CD8-positive, alpha-beta memory T cell (primary cell): Measurements from ENCODE around the gene ZBTB48. TPM values are rescaled to one million over a fixed set of nuclear protein-coding genes. Genes with fewer than 3 reads are reported as not detected.

Experiments
- CTCF ChIA-PET: fragments of 350-600 bp; sonication (Branson Sonifier 250); formaldehyde crosslinking; loops from one replicate; lab custom pipeline; 2021; ENCODE audit warnings: antibody characterized with exemption; lab: Charles Lee
- POLR2A ChIA-PET: fragments of 350-600 bp; sonication (Branson Sonifier 250); formaldehyde crosslinking; loops from one replicate; lab custom pipeline; 2021; ENCODE audit warnings: antibody characterized with exemption; lab: Charles Lee
- DNase-seq, 5 donors: peaks; one replicate each; pipeline versions ENCODE4 v3.0.0 to v3.0.0-alpha.2; 2020 to 2022; ENCODE audit warnings: mixed read lengths in 1 of 5
- H3K27ac ChIP-seq: one replicate; pipeline ENCODE4 v1.7.0; 2013; ENCODE audit warnings: low read depth, mild to moderate bottlenecking, low read length, moderate library complexity
- H3K27me3 ChIP-seq: 2 replicates; pipeline ENCODE4 v1.7.0; 2013; ENCODE audit warnings: low read length, mild to moderate bottlenecking; ENCODE audit not compliant: insufficient read depth, poor library complexity, severe bottlenecking
- H3K36me3 ChIP-seq: 2 replicates; pipeline ENCODE4 v1.7.0; 2013; ENCODE audit warnings: mild to moderate bottlenecking, low read length, moderate library complexity; ENCODE audit not compliant: insufficient read depth
- H3K4me1 ChIP-seq: 2 replicates; pipeline ENCODE4 v1.7.0; 2013; ENCODE audit warnings: mild to moderate bottlenecking, low read length, moderate library complexity; ENCODE audit not compliant: insufficient read depth
- H3K4me3 ChIP-seq: 2 replicates; pipeline ENCODE4 v1.7.0; 2013; ENCODE audit warnings: mild to moderate bottlenecking, low read length
- H3K9me3 ChIP-seq: 2 replicates; pipeline ENCODE4 v1.7.0; 2013; ENCODE audit warnings: mild to moderate bottlenecking, low read length
- H3K27ac Mint-ChIP-seq, 8 donors: one replicate each; pipeline ENCODE4 v1.8.0; 2020 to 2021; ENCODE audit warnings: mixed read lengths in 8 of 8, mild to moderate bottlenecking in 6 of 8, inconsistent platforms in 3 of 8, moderate library complexity in 3 of 8
- H3K27me3 Mint-ChIP-seq, 2 donors: one replicate each; pipeline ENCODE4 v1.8.0; 2020 to 2021; ENCODE audit warnings: mixed read lengths in 2 of 2, mild to moderate bottlenecking in 1 of 2, moderate library complexity in 1 of 2
- H3K36me3 Mint-ChIP-seq, 3 donors: one replicate each; pipeline ENCODE4 v1.8.0; 2020 to 2021; ENCODE audit warnings: mixed read lengths in 3 of 3, inconsistent platforms in 1 of 3, mild to moderate bottlenecking in 1 of 3
- H3K4me1 Mint-ChIP-seq, 3 donors: one replicate each; pipeline ENCODE4 v1.8.0; 2020 to 2021; ENCODE audit warnings: mixed read lengths in 3 of 3, inconsistent platforms in 1 of 3, mild to moderate bottlenecking in 1 of 3
- H3K4me3 Mint-ChIP-seq, 7 donors: one replicate each; pipeline ENCODE4 v1.8.0; 2020 to 2021; ENCODE audit warnings: mixed read lengths in 7 of 7, mild to moderate bottlenecking in 6 of 7, moderate library complexity in 4 of 7, inconsistent platforms in 2 of 7
- H3K9me3 Mint-ChIP-seq, 5 donors: one replicate each; pipeline ENCODE4 v1.8.0; 2020 to 2022; ENCODE audit warnings: mixed read lengths in 5 of 5, mild to moderate bottlenecking in 3 of 5, moderate library complexity in 2 of 5, inconsistent platforms in 1 of 5
- polyA plus RNA-seq: library from polyadenylated mRNA; unstranded; fragments of 300-500 nt; fragmentation: Illumina TruSeq; gene quantifications from one replicate; pipeline ENCODE4 v1.2.3, GENCODE V29; 2021
- total RNA-seq, 2 experiments: library from RNA; stranded (reverse); gene quantifications; one replicate each; pipeline ENCODE4 v1.2.3, GENCODE V29; 2021

Gene ZBTB48
- total and polyA plus RNA-seq, 3 experiments from 2014 or later, result 24.1 to 31.7 (median 25.0) TPM

DNA sequence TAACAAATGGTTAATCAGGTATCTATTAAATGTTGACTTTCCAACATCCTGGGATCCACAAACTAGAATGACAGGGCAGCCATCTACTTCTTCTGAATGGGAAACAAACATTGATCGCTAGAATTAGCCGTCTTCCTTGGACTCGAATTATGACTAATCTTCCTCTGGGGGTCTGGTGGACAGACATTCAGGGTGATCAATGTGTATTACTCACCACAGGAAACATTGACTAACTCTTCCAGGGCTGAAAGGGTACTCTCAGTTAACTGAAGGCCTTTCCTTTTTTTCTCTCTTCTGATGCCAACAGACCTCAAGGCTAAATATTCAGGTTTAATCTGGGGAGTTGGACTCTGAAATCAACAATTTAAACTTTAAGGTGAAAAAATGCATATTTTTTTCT, 35.0 kb upstream of the ZBTB48 start:
- CTCF ChIA-PET, result interaction anchor here (1.0 to 1.9 kb wide), 2 partner anchors 9 to 55 kb away, joined by 3 to 10 read pairs; partner anchors contain the start of gene NOL9
- peak overlapping the region in 3 of 7 donors; percentile 17 to 48 (median 45) for H3K4me3 Mint-ChIP-seq
- POLR2A ChIA-PET, result no interaction called here
- H3K4me1 ChIP-seq, result peaks cover 27% of the 10 kb centered on the region
- H3K4me3 ChIP-seq, result no peak overlapping the region
- H3K9me3 ChIP-seq, result no peaks in the 10 kb centered on the region
- no peak for DNase-seq
- H3K9me3 Mint-ChIP-seq, result no peaks in the 10 kb centered on the region
- no peaks in the 10 kb centered on the region for H3K27me3 Mint-ChIP-seq
- H3K4me1 Mint-ChIP-seq, result peaks cover 29% of the 10 kb centered on the region in 3 donors
- H3K27ac ChIP-seq, result no peak overlapping the region
- no peaks in the 10 kb centered on the region for H3K27me3 ChIP-seq
- H3K27ac Mint-ChIP-seq, result peak overlapping the region; percentile 70 to 96 (median 84)
- peaks cover 0 to 71% (median 23%) of the 10 kb centered on the region in 3 donors for H3K36me3 Mint-ChIP-seq
- H3K36me3 ChIP-seq, result peaks cover 21% of the 10 kb centered on the region

DNA sequence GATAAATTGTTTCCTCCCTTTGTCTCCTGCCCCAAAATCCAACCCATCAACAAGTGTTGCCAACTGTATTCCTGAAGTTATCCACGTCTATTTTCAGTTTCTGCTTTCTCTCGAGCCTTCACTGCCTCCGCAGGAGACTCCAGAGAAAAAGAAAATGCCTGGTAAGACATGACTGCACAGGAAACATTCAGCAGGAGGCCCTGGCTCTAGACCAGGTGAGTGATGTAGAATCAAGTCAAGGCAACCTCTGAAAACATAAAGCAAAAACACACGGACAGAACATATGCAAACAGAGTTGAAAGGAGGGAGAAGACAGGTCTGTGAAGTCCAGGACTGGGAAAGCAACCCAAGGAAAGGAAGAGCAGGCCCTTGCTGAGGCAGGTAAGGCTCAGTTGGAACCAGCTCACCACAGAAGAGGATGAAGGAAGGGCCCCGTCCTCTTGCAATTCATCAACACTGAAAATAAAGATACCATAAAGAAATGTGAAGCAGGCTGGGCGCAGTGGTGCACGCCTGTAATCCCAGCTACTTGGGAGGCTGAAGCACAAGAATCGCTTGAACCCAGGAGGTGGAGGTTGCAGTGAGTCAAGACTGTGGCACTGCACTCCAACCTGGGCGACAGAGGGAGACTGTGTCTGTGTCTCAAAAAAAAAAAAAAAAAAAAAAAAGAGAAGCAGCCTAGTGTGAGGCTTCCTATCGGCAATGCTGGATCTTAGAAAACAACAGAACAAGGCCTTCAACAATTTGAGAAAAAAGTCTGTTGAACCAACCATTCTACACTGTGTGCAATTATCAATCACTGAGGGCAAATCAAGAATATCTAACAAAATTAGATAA, 34.3 kb upstream of the ZBTB48 start:
- DNase-seq, result peak in 1 of 5 donors; percentile 33
- H3K36me3 ChIP-seq, result peaks cover 24% of the 10 kb centered on the region

DNA sequence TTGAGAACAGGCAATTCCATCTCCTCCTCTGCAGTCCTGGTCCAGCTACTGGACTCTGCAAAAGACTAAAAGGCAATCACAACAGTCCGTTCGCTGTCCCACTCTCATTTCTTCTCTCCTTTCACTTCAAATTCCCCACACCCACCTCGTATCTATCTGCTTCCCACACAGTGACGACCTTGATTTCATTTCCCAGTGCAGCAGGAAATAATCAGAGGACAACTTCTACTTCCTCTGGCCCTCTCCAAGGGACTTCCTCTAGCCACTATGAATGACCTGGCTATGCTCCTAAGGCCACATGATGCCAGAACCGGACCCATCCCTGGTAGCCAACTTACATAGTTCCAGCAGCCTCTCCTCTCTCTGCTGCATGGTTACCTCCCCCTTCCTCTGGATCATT, 33.5 kb upstream of the ZBTB48 start:
- Histone ChIP-seq H3K27ac (no peak overlapping the region), H3K27me3 (no peaks in the 10 kb centered on the region), H3K9me3 (no peaks in the 10 kb centered on the region), H3K36me3 (peaks cover 24% of the 10 kb centered on the region), H3K4me3 (no peak overlapping the region), H3K4me1 (peaks cover 27% of the 10 kb centered on the region)
- Mint-ChIP-seq H3K36me3 (peaks cover 0 to 65% (median 23%) of the 10 kb centered on the region in 3 donors), H3K27ac (peak overlapping the region; percentile 83 to 97 (median 93)), H3K4me1 (peaks cover 29% of the 10 kb centered on the region in 3 donors), H3K4me3 (peak overlapping the region; percentile 16 to 91 (median 57)), H3K27me3 (no peaks in the 10 kb centered on the region), H3K9me3 (no peaks in the 10 kb centered on the region)
- no peak for DNase-seq
- CTCF ChIA-PET, result interaction anchor here (0.8 kb wide), 1 partner anchor 60 kb away, joined by 3 read pairs; no protein-coding TSS in a partner anchor
- POLR2A ChIA-PET, result no interaction called here

More for the DNA sequence above, 34.3 kb upstream of the ZBTB48 start:
- Mint-ChIP-seq H3K27ac (peak overlapping the region; percentile 83 to 97 (median 93)), H3K4me1 (peaks cover 29% of the 10 kb centered on the region in 3 donors), H3K27me3 (no peaks in the 10 kb centered on the region), H3K4me3 (peak overlapping the region; percentile 14 to 91 (median 45)), H3K36me3 (peaks cover 0 to 73% (median 23%) of the 10 kb centered on the region in 3 donors), H3K9me3 (no peaks in the 10 kb centered on the region)
- CTCF ChIA-PET, result interaction anchor here (1.0 to 1.9 kb wide), 2 partner anchors 9 to 55 kb away, joined by 3 to 10 read pairs; partner anchors contain the start of gene NOL9
- POLR2A ChIA-PET, result no interaction called here
- no peak overlapping the region for H3K27ac ChIP-seq
- H3K27me3 ChIP-seq, result no peaks in the 10 kb centered on the region
- no peaks in the 10 kb centered on the region for H3K9me3 ChIP-seq
- peaks cover 27% of the 10 kb centered on the region for H3K4me1 ChIP-seq
- H3K4me3 ChIP-seq, result no peak overlapping the region

DNA sequence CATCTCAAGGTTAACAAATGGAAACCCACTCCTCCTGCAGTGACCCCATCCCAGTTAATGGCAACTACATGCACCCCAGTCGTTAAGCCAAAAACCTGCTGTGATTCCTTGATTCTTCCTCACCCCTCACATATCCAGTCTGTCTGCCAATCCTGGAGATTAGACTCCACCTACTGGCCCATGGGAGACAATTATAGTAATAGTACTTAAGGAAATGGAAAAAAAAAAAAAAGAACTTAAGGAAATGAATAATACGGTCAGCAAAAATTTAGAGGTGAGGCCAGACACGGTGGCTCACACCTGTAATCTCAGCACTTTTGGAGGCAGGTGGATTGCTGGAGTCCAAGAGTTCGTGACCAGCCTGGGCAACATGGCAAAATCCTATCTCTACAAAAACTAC, 32.5 kb upstream of the ZBTB48 start:
- CTCF ChIA-PET, result no interaction called here
- peak overlapping the region; percentile 48 to 97 (median 90) for H3K27ac Mint-ChIP-seq
- peaks cover 29 to 33% (median 29%) of the 10 kb centered on the region in 3 donors for H3K4me1 Mint-ChIP-seq
- no peak overlapping the region for H3K4me3 ChIP-seq
- H3K36me3 Mint-ChIP-seq, result peaks cover 0 to 60% (median 20%) of the 10 kb centered on the region in 3 donors
- no peak overlapping the region for H3K27ac ChIP-seq
- no peaks in the 10 kb centered on the region for H3K27me3 ChIP-seq
- no peaks in the 10 kb centered on the region for H3K9me3 ChIP-seq
- DNase-seq, result no peak
- H3K4me3 Mint-ChIP-seq, result peak overlapping the region in 1 of 7 donors; percentile 49
- peaks cover 24% of the 10 kb centered on the region for H3K36me3 ChIP-seq
- peaks cover 27% of the 10 kb centered on the region for H3K4me1 ChIP-seq
- H3K27me3 Mint-ChIP-seq, result no peaks in the 10 kb centered on the region
- POLR2A ChIA-PET, result interaction anchor here (0.6 kb wide), 1 partner anchor 77 kb away, joined by 3 read pairs; no protein-coding TSS in a partner anchor
- no peaks in the 10 kb centered on the region for H3K9me3 Mint-ChIP-seq

DNA sequence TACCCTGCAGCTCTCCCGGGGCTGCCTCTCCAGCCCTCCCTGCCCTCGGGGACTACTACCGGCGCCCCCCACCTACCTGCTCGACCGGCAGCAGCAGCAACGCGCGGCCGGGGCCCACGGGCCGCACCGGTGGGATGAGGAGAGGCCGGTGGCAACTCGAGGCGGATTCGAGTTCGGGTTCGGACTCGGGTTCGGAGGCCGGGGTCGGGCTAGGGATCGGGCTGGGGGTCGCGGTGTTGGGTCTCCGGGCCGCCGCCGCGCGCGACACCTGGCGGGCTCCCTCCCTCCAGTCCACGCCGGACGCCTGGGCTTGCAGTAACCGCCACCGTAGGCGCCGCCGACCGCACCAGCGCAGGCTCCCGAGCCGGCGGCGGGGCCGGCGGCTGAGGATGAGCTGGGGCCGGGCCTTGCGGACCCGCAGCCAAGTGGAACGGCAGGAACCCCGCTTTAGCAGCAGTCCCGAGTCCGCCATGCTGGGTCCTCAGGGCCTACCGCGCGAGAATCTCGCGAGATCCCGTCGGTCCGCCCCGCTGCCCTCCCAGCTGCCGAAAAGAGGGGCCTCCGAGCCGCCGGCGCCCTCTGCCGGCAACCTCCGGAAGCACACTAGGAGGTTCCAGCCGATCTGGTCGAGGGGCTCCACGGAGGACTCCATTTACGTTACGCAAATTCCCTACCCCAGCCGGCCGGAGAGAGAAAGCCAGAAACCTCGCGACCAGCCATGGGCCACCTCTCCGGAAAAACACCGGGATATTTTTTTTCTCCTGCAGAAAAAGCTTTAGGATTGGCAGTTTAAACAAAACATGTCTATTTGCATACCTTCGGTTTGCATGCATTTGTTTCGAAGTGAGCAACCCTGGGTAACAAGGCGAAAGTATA, 25.5 kb upstream of the ZBTB48 start, which contains the start of gene NOL9:
TSS of gene NOL9 (minus strand) at position 483 of the 876 bp plus-strand sequence. CDS start at position 472, 11 bp downstream.
- POLR2A ChIA-PET, result interaction anchor here (1.1 to 1.5 kb wide), 4 partner anchors 46 to 231 kb away, joined by 4 to 14 read pairs (median 6); partner anchors contain the start of genes CAMTA1 and KLHL21
- H3K27me3 ChIP-seq, result no peaks in the 10 kb centered on the region
- H3K4me1 ChIP-seq, result peaks cover 19% of the 10 kb centered on the region
- no peaks in the 10 kb centered on the region for H3K27me3 Mint-ChIP-seq
- H3K4me3 Mint-ChIP-seq, result peak within 1 kb of the TSS; percentile 79 to 92 (median 80)
- peak within 1 kb of the TSS; percentile 51 to 92 (median 78) for H3K27ac Mint-ChIP-seq
- DNase-seq, result peak; percentile 92 to 96 (median 94)
- peak within 1 kb of the TSS; percentile 59 for H3K4me3 ChIP-seq
- H3K9me3 ChIP-seq, result no peaks in the 10 kb centered on the region
- H3K9me3 Mint-ChIP-seq, result no peaks in the 10 kb centered on the region
- peaks cover 0 to 11% (median 3%) of the 10 kb centered on the region in 3 donors for H3K36me3 Mint-ChIP-seq
- H3K27ac ChIP-seq, result peak within 1 kb of the TSS; percentile 80
- H3K36me3 ChIP-seq, result peaks cover 9% of the 10 kb centered on the region
- CTCF ChIA-PET, result interaction anchor here (0.8 to 3.1 kb wide), 29 partner anchors 9 to 147 kb away, joined by 3 to 39 read pairs (median 5); partner anchors contain the start of genes DNAJC11, KLHL21, PLEKHG5 and THAP3
- H3K4me1 Mint-ChIP-seq, result peaks cover 11 to 18% (median 12%) of the 10 kb centered on the region in 3 donors

GRCh38 chr1:6554907-6555778, 24.7 kb upstream of the ZBTB48 start, which contains the start of gene TAS1R1:
Gene TAS1R1 (plus strand): TSS chr1:6555307. CDS start chr1:6555374, 67 bp downstream.
- H3K27ac ChIP-seq, result peak within 1 kb of the TSS; percentile 80
- H3K27ac Mint-ChIP-seq, result peak within 1 kb of the TSS; percentile 51 to 92 (median 70)
- peak within 1 kb of the TSS; percentile 59 for H3K4me3 ChIP-seq
- ChIA-PET CTCF (interaction anchor here (0.8 to 3.1 kb wide), 28 partner anchors 8 to 146 kb away, joined by 3 to 39 read pairs (median 6); partner anchors contain the start of genes DNAJC11, KLHL21, PLEKHG5 and THAP3), POLR2A (interaction anchor here (1.1 to 1.5 kb wide), 4 partner anchors 45 to 230 kb away, joined by 4 to 14 read pairs (median 6); partner anchors contain the start of genes CAMTA1 and KLHL21)
- peaks cover 11 to 18% (median 12%) of the 10 kb centered on the region in 3 donors for H3K4me1 Mint-ChIP-seq
- DNase-seq, result no peak
- H3K9me3 ChIP-seq, result no peaks in the 10 kb centered on the region
- H3K9me3 Mint-ChIP-seq, result no peaks in the 10 kb centered on the region
- H3K36me3 ChIP-seq, result peaks cover 2% of the 10 kb centered on the region
- H3K27me3 Mint-ChIP-seq, result no peaks in the 10 kb centered on the region
- H3K4me1 ChIP-seq, result peaks cover 19% of the 10 kb centered on the region
- H3K27me3 ChIP-seq, result no peaks in the 10 kb centered on the region
- peak within 1 kb of the TSS; percentile 79 to 92 (median 80) for H3K4me3 Mint-ChIP-seq
- peaks cover 0 to 4% (median 0%) of the 10 kb centered on the region in 3 donors for H3K36me3 Mint-ChIP-seq
